Measurements from ENCODE around the gene TMEM220.

- TF ChIP-seq SUZ12 (IDR thresholded peaks at IDR 0.05; ENCODE audit: extremely low read depth, insufficient read depth, insufficient read length) (no peak), YY1 (IDR thresholded peaks at IDR 0.05; ENCODE audit: insufficient read depth, insufficient read length) (no peak)
Observed at GRCh38 chr17:10687499-10687898, 42.3 kb downstream of the TMEM220 start.

Data from NT2/D1 (cell line).